ENCODE measurements around the gene ZDHHC5.

DNA sequence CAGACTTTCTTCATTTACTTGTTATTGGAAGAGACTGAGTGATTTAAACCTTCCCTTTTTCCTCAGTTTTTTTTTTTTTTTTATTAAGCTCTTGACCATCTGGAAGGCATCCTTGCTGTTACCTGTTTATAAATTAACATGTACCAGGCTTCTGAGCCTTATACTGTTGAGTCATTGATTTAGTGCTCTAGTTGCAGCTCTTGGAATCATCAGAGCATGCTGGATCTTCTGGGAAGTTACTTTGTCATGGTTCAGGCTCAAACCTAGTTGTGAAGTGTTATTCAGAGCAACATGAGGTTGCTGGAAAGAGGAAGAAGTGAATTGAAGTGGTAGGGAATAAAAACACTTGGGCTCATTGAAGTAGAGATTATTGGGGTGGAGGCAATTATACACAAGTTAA, 6.3 kb downstream of the ZDHHC5 start:
- TF ChIP-seq, protein P1, sequence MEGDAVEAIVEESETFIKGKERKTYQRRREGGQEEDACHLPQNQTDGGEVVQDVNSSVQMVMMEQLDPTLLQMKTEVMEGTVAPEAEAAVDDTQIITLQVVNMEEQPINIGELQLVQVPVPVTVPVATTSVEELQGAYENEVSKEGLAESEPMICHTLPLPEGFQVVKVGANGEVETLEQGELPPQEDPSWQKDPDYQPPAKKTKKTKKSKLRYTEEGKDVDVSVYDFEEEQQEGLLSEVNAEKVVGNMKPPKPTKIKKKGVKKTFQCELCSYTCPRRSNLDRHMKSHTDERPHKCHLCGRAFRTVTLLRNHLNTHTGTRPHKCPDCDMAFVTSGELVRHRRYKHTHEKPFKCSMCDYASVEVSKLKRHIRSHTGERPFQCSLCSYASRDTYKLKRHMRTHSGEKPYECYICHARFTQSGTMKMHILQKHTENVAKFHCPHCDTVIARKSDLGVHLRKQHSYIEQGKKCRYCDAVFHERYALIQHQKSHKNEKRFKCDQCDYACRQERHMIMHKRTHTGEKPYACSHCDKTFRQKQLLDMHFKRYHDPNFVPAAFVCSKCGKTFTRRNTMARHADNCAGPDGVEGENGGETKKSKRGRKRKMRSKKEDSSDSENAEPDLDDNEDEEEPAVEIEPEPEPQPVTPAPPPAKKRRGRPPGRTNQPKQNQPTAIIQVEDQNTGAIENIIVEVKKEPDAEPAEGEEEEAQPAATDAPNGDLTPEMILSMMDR (IDR thresholded peaks at IDR 0.05; ENCODE audit: insufficient read depth, low read depth, low read length): no peak
- no peak for TF ChIP-seq EZH2 (IDR thresholded peaks at IDR 0.05; ENCODE audit: insufficient read depth, low read length)

All from astrocyte (in vitro differentiated cells and primary cell).